Breast epithelium (tissue), 4 donors: Measurements from ENCODE around the gene ANKRD23. TPM values are rescaled to one million over a fixed set of nuclear protein-coding genes. Genes with fewer than 3 reads are reported as not detected.

ENCODE experiments used
- DNase-seq, 2 donors: peaks; one replicate each; pipeline ENCODE4 v3.0.0-alpha.2; 2019; ENCODE audit warnings: low spot score in 2 of 2
- H3K27ac ChIP-seq, 2 donors: fragments of 200-600 bp; sonication (generic) in 1 of 2; one replicate each; pipeline ENCODE4 v1.5.1; 2016 to 2019; ENCODE audit warnings: mild to moderate bottlenecking in 1 of 2
- H3K27me3 ChIP-seq, 2 donors: fragments of 200-600 bp; sonication (generic) in 1 of 2; one replicate each; pipeline versions ENCODE4 v1.5.1 to v1.6.0; 2017 to 2019; ENCODE audit warnings: control low read depth in 1 of 2, mild to moderate bottlenecking in 1 of 2
- H3K36me3 ChIP-seq: fragments of 200-600 bp; one replicate; pipeline ENCODE4 v1.5.1; 2019
- H3K4me1 ChIP-seq, 2 donors: fragments of 200-600 bp; sonication (generic); one replicate each; pipeline ENCODE4 v1.5.1; 2016 to 2019; ENCODE audit warnings: control low read depth in 1 of 2
- H3K4me3 ChIP-seq, 3 donors: fragments of 200-600 bp; sonication (generic); 1 replicate in 2 of 3; 2 replicates in 1 of 3; pipeline ENCODE4 v1.5.1; 2016 to 2019; ENCODE audit warnings: mild to moderate bottlenecking in 3 of 3, moderate library complexity in 2 of 3
- H3K9me3 ChIP-seq, 2 donors: fragments of 200-600 bp; sonication (generic) in 1 of 2; one replicate each; pipeline ENCODE4 v1.5.1; 2016 to 2019; ENCODE audit warnings: control low read depth in 1 of 2
- POLR2A ChIP-seq: fragments of 450-650 bp; IDR thresholded peaks from one replicate; pipeline ENCODE4 v1.6.1; 2016; ENCODE audit warnings: antibody characterized with exemption, mild to moderate bottlenecking, moderate library complexity
- POLR2AphosphoS5 ChIP-seq, 3 donors: sonication (generic); formaldehyde crosslinking; IDR thresholded peaks; one replicate each; pipeline ENCODE4 v1.6.1; 2017; ENCODE audit warnings: antibody characterized with exemption in 3 of 3
- intact Hi-C: fragments of 100-400 bp; cut with DNase I; formaldehyde crosslinking; loops from one replicate; pipeline ENCODE4 v1.15.1; 2023; ENCODE audit warnings: low total_unique reads
- total RNA-seq, 3 donors: library from RNA; depleted of rRNA; stranded (reverse); fragments of >200 nt; gene quantifications; one replicate each; pipeline ENCODE4 v1.1.0, GENCODE V29; 2016
- TF ChIP-seq, protein P1 (sequence below), 3 donors: fragments of 450-650 bp; IDR thresholded peaks; one replicate each; pipeline ENCODE4 v1.5.1; 2016 to 2017; ENCODE audit warnings: antibody characterized with exemption in 3 of 3, mild to moderate bottlenecking in 3 of 3, moderate library complexity in 3 of 3

ANKRD23 gene
- total RNA-seq, 3 donors from 2014 or later: 3.5 to 9.4 (median 7.2) TPM

DNA sequence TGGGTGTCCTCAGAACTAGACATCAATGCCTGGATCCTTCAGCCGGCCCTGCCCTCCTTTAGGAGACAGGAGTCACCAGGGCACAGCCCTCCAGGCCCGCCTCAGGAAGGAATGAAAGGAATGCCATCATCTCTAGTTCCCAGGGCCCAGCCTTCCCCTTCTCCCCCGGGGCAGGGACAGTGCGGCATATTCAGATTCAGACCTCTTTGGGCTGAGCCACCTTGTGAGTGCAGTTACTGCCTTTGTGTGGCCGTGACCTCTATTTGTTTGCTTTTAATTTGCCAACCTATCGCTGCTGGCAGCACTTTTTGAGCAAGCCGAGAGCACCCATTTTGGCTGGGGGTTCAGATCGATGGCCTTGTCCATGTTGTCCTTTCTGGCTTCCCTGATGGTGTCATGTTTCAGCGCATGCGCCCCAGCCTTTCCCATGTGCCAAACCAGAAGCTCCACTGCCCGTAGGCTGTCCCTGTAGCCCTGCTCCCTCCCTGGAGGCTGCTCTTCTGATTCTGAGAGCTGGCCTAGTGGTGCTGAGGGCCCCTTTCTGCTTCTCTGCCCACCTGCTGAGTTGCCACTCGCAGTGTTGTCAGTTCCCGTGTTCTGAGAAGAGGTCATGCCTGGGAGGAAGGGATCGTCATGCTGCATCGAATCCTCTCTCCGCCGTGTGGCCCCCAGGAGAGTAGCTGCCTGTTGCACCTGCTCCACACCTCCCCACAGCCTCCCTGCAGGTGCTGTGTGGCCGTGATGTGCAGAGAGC lies 10.9 kb downstream of the ANKRD23 start:
- peak in 1 of 3 donors; percentile 13 for TF ChIP-seq POLR2AphosphoS5 (IDR thresholded peaks at IDR 0.05)
- TF ChIP-seq, protein P1, sequence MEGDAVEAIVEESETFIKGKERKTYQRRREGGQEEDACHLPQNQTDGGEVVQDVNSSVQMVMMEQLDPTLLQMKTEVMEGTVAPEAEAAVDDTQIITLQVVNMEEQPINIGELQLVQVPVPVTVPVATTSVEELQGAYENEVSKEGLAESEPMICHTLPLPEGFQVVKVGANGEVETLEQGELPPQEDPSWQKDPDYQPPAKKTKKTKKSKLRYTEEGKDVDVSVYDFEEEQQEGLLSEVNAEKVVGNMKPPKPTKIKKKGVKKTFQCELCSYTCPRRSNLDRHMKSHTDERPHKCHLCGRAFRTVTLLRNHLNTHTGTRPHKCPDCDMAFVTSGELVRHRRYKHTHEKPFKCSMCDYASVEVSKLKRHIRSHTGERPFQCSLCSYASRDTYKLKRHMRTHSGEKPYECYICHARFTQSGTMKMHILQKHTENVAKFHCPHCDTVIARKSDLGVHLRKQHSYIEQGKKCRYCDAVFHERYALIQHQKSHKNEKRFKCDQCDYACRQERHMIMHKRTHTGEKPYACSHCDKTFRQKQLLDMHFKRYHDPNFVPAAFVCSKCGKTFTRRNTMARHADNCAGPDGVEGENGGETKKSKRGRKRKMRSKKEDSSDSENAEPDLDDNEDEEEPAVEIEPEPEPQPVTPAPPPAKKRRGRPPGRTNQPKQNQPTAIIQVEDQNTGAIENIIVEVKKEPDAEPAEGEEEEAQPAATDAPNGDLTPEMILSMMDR (IDR thresholded peaks at IDR 0.05): no peak
- Histone ChIP-seq H3K9me3 (no peaks in the 10 kb centered on the region), H3K27ac (peak overlapping the region; percentile 52), H3K36me3 (no peaks in the 10 kb centered on the region), H3K4me1 (no peaks in the 10 kb centered on the region), H3K27me3 (no peaks in the 10 kb centered on the region), H3K4me3 (no peak overlapping the region)
- intact Hi-C loops: no loop called here
- peak; percentile 33 to 69 for DNase-seq

DNA sequence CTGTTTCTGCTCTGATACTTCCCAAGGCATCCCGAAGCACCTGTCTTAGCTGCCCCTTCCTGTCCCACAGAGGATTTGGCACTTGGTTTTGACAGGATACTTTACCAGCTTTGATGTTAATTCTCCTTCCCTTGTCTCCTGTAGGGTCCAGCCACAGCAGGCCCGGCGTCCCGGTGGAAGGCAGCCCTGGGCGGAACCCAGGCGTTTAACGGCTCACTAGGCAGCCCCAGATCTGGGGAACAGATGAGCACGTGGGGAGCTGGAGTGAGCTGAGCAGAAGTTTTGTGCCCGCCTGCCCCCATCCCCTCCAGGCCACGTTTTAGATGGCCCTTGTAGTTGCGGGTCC lies 11.4 kb downstream of the ANKRD23 start:
- peak overlapping the region; percentile 52 for H3K27ac ChIP-seq

DNA sequence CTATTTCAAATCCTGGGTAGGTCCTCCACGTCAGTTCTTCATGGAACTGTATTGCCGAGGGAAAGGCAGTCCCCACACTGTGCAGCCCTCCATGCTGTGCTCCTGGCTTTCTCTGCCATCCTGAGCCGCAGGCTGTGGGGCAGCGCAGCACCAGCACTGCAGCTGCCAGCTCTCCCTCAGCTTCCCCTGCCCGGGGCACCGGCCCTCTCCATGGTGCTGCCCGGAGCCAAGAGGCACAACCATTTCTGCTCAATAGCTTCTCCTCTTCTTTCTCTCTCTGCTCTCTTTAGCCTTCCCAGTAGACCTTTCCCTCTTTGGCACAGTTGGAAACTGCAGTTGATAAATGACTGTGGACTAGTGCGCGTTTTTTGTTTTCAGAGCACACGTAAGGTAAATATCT lies 12.1 kb downstream of the ANKRD23 start:
- Histone ChIP-seq H3K4me3 (no peak overlapping the region), H3K27me3 (no peaks in the 10 kb centered on the region), H3K27ac (no peak overlapping the region), H3K9me3 (no peaks in the 10 kb centered on the region), H3K4me1 (no peaks in the 10 kb centered on the region), H3K36me3 (no peaks in the 10 kb centered on the region)
- intact Hi-C loops: no loop called here
- TF ChIP-seq POLR2A: no peak
- no peak for TF ChIP-seq POLR2AphosphoS5 (IDR thresholded peaks at IDR 0.05)
- TF ChIP-seq, protein P1 (IDR thresholded peaks at IDR 0.05): no peak
- no peak for DNase-seq

More for the DNA sequence above, 11.4 kb downstream of the ANKRD23 start:
- no peaks in the 10 kb centered on the region for H3K36me3 ChIP-seq
- no peaks in the 10 kb centered on the region for H3K27me3 ChIP-seq
- intact Hi-C loops: no loop called here
- H3K9me3 ChIP-seq: no peaks in the 10 kb centered on the region
- no peak overlapping the region for H3K4me3 ChIP-seq
- TF ChIP-seq POLR2A (no peak), POLR2AphosphoS5 (IDR thresholded peaks at IDR 0.05) (no peak)
- TF ChIP-seq, protein P1 (IDR thresholded peaks at IDR 0.05): no peak
- no peaks in the 10 kb centered on the region for H3K4me1 ChIP-seq
- DNase-seq: no peak

DNA sequence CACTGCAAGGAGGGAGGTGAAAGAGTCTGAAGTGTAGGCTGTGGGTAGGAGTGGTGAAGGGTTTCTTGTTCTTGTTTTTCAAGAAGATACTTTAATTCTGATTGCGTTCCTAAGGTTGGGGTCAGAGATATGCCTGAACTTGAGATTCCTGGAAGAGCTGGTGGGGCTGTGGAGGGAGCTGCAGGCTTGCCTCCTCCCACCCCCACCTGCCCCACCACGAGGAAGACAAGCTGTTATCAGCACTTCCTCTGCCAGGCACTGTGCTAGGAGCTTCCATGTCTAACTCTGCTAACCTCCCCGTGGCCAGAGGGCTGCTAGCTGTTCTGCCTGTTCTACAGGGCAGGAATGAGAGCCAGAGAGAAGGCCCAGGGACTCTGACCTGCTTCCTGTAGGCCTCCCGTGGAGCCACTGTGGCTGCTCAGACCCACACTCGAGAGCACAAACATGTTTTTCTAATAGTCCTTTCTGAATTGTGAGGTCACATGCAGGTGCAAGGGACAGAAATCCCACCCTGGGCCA lies 13.7 kb downstream of the ANKRD23 start:
- no peak overlapping the region for H3K27ac ChIP-seq
- no peaks in the 10 kb centered on the region for H3K36me3 ChIP-seq
- H3K9me3 ChIP-seq: no peaks in the 10 kb centered on the region
- no peak overlapping the region for H3K4me3 ChIP-seq
- intact Hi-C loops: no loop called here
- no peaks in the 10 kb centered on the region for H3K27me3 ChIP-seq
- TF ChIP-seq, protein P1 (IDR thresholded peaks at IDR 0.05): no peak
- TF ChIP-seq POLR2A: no peak
- no peak for DNase-seq
- H3K4me1 ChIP-seq: no peaks in the 10 kb centered on the region

DNA sequence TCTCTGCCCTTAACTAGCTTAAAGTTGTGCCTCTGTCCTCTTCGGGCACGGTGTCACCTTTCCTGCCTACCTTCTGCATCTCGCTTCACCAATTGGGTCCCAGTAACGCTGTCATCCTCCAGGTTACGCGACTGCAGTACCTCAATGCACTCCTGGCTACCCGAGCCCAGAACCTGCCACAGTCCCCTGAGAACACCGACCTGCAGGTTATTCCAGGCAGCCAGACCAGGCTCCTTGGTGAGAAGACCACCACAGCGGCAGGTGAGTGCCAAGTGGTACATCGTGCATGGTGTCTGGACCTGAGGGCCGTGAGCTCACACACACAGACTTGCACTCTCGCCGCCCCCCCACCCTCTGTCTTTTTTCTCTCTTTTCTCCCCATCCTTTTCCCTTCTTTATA lies 14.9 kb downstream of the ANKRD23 start:
- Histone ChIP-seq H3K4me1 (no peaks in the 10 kb centered on the region), H3K4me3 (no peak overlapping the region), H3K27ac (no peak overlapping the region), H3K9me3 (no peaks in the 10 kb centered on the region), H3K36me3 (no peaks in the 10 kb centered on the region), H3K27me3 (no peaks in the 10 kb centered on the region)
- intact Hi-C loops: no loop called here
- no peak for DNase-seq
- no peak for TF ChIP-seq POLR2A
- TF ChIP-seq, protein P1 (IDR thresholded peaks at IDR 0.05): no peak
- TF ChIP-seq POLR2AphosphoS5 (IDR thresholded peaks at IDR 0.05): no peak
